HG03064 (cell line): ENCODE data around the gene SMAD3.
"Not testable (repeated sequence)": the region's sequence is repeated elsewhere in the genome, so short reads cannot be mapped to it uniquely, and the experiment has no call there.

Experiments
- ATAC-seq: cut with Tn5 transposase; IDR thresholded peaks from one replicate; pipeline ENCODE4 v1.9.1; 2021; ENCODE audit warnings: low read depth; ENCODE audit not compliant: unreplicated experiment

The SMAD3 gene

DNA sequence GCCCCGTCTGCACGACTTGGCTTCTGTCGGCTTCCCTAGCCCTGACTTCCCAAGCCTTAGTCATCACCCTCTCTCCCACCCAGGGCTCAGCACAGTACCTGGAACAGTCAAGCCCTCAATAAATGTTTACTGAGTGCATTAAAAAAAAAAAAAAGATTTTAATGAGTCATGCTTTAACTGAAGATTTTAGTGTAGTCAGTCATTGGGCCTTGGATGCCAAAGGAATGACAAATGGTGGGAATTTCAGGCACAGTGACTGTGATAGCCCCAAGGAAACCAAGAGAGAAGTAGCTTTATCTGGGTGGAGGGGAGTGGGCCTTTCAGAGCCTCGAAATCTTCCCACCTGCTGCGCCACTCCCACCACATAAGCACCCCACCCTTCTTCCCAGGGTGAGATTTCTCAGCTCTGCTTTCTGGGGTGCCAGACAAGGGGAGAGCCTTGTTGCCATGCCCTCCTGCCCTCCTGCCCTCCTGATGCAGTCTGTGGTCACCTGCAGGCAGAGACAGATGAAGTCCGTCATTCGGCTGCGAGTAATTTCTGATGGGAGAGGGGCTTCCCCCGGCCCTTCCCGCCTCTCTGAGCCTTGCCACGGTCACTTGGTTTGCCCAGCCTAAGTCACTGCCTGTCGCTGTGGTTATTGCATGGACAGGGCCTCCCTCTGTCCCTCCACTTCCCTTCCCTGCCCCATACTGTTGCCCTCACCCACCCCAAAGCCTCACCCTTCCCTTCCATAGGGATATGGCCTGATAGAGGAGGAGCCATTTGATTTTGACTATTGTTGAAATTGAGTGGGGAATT lies 41.8 kb downstream of the SMAD3 start:
- no peak for ATAC-seq

GRCh38 chr15:67108122-67108961 lies 42.9 kb downstream of the SMAD3 start:
- no peak for ATAC-seq

GRCh38 chr15:67109141-67110034 lies 44.0 kb downstream of the SMAD3 start:
- ATAC-seq: no peak

GRCh38 chr15:67110361-67110781 lies 45.0 kb downstream of the SMAD3 start:
- ATAC-seq: no peak

- no peak for ATAC-seq
These were observed 45.8 kb downstream of the SMAD3 start for GRCh38 chr15:67110958-67111864.

- ATAC-seq: no peak
These were observed 48.6 kb downstream of the SMAD3 start for GRCh38 chr15:67114046-67114445.

GRCh38 chr15:67114846-67115585 lies 49.6 kb downstream of the SMAD3 start:
- no peak for ATAC-seq

GRCh38 chr15:67115586-67115969 lies 50.2 kb downstream of the SMAD3 start:
- no peak for ATAC-seq

- ATAC-seq: no peak
These were observed 51.3 kb downstream of the SMAD3 start for GRCh38 chr15:67116742-67117141.

- no peak for ATAC-seq
These were observed 52.0 kb downstream of the SMAD3 start for GRCh38 chr15:67117370-67117769.

- no peak for ATAC-seq
These were observed 53.4 kb downstream of the SMAD3 start for GRCh38 chr15:67118808-67119207.

DNA sequence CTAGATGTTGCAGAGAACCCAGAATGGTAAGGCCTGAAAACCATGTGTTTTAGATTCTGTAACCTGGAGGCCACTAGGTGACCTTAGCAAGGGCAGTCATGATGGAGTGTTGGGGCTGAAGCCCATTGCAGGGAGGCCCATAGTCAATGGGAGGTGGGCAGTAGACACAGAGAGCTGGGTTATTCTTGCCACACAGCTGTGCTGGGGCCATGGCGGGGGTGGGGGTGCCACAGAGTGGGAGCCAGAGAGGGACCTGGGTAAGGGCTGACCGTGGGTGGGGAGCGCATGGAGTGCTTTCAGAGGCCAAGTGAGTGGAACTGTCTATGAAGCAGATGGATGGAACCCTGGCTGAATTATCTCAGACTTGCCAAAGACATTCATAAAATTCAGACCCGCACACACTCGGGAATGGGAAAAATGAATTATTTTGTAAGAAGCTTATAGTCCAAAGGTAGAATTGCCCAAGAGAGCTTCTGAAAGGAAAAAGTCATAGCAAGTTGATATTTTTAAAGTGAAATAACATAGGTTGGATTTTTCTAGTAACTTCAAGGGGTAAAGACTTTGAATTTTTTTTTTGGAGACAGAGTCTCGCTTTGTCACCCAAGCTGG lies 53.9 kb downstream of the SMAD3 start:
- no peak for ATAC-seq

- ATAC-seq: no peak
These were observed 54.8 kb downstream of the SMAD3 start for GRCh38 chr15:67120009-67120838.

DNA sequence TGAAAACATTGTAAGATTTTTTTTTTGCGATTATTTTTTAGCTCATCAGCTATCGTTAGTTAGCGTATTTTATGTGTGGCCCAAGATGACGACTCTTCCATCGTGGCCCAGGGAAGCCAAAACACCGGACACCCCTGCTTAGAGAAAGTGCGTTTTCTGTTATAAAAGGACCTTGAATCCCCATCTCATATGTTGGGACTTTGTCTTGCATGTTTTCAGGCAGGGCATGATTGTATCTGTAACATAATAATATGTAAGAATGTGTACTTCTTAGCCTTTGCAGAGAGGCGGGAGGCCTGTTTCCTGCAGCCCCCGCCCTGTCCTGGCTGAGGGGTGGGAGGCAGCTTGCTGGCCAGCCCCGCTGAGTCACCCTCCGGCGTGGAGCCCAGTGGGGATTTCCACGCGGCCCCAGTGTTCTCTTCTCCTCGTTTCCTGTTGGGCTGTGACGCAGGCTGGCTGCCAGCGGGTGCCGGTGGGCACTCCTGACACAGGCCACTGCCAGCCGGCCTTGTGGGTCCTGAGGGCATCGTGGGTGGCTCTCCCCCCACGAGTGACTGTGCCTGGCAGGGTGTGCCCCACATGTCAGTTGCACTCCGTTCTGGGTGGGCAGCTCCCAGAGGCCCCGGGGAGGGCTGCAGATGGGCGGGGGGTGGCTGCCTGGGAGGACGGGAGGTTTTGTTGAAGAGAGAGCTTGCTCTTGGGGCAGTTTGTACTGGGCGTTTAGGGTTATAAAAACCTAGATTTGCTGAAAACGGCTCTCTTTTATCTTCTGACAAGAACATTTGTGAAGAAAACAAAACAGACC lies 55.6 kb downstream of the SMAD3 start:
- peak; percentile 70 for ATAC-seq

DNA sequence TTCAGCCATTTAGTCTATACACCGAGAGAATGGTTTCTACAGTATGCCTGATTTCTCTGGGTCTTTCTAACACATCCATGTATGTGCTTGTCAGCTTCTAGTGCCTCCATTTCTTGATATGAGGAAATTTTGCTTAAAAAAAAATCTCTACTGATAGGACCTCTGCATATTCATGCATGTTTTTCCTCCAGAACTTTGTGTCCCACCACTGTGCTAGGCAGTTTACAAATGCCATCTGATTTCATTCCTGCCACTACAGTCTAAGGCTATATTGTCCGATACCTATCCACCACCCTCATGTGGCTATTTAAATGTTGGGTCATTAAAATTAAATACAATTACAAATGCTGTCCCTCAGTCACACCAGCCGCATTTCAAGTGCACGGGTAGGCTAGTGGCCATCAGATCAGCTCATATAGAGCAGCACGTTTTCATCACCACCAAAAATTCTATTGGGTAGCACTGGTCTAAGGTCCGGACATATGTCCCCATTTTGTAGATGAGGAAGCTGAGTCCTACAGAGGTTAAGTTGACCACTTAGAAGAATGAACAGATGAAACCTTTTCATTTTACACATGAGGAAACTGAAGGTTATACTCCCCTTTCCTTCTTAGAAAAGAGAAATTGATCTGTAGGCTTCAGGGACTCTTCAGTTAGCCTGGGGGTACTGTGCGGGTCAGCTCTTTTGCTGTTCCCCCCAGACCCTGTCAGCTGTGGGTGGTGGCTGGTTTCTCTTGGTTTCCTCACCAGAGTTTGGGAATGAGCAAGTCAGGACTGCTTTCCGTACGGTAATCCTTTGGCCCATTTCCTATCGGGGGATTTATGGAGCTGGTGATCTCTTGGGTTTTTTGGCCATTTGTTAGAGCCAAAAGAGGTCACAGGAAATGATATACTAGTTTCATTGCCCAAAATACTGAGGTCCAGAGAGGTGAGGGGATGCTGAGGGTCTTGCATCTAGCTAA lies 56.5 kb downstream of the SMAD3 start:
- no peak for ATAC-seq

GRCh38 chr15:67122816-67123215 lies 57.4 kb downstream of the SMAD3 start:
- not testable (repeated sequence) for ATAC-seq
